NCI-H446 treated with DMSO at 0.1 percent for 48 hours (cell line): ENCODE data around the gene ANXA2.
A peak's percentile ranks its signal among the peaks of the same experiment; 100 is the strongest.

ENCODE experiments used
- DNase-seq: peaks from one replicate; lab custom pipeline; 2025; lab: John Stamatoyannopoulos, UW

The ANXA2 gene

DNA sequence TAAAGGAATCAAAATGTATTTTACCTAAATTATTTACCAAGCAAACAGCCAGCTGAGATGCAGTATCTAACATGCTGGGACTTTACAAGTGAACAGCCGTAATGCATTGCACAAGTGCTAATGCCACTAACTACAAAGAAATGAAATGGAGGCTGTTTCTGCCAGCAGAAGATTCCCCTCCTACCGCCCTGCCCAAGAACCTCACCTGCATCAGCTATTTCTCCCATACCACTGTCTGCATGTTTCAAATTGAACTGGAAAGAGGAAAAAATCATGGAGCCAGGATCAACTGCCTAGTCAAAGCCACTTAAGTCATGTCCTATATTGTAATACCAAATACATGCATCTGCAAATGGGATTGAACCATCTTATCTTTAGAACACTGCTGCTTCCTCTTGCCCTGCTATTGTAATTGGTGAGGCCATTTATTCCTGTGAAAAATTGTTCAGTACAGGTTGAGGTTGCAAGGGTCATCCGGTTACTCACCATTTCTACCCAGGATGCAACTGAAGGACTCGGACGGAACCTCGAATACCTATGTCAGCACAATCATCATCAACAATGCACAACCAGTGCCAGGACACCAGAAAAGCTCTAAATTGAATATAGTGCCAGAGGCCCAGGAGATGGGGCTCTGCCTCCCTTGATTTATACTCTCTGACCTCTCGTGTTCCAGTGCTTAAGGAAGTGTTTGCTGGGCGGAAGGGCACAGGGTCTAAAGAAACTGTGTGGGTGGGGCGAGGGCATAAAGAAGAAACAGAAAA, 27.5 kb downstream of the ANXA2 start:
- DNase-seq, result no peak

DNA sequence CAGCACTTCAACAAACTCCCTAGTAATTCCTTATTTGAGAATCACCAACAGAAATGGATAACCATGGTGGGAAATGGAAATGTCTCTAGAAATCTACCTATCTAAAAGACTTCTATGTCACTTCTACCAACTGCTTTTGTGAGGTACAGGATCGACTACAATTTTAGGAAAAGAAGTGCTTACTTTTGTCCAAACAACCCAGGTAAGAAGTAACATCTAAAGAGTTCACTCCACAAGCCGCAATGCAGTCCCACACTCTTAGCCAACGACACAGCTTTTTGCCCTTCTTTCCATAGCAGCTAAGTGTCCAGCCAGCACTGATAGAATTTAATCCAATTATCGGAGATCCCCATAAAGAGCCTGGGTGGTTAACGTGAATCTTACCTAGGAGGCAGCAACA, 28.1 kb downstream of the ANXA2 start:
- no peak for DNase-seq

GRCh38 chr15:60364612-60364924, 33.2 kb downstream of the ANXA2 start:
- no peak for DNase-seq

- no peak for DNase-seq
Measured at GRCh38 chr15:60363903-60364611, 33.7 kb downstream of the ANXA2 start.

DNA sequence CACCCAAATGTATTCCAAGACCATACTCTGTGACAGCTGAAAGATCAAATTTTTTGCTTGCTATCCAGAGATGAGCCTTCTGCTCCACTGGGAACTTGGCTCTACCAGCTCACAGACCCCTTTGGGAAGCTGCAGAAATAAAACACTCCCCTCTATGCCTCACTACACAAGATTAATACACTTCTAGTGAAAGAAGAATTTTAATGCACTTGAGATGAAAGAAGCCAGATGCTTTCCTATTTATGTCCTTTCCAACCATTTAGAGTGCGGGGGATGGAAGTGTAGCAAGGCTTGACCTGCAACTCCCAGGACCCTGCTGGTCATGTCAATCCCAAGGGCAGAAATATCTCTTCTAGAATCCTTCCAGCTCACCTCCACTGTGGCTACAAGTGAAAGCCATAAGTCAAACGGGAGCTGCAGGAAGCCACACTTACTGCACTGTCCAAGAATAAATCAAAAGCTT, 34.7 kb downstream of the ANXA2 start:
- DNase-seq, result peak; percentile 93

GRCh38 chr15:60362321-60363086, 35.3 kb downstream of the ANXA2 start:
- DNase-seq, result no peak

DNA sequence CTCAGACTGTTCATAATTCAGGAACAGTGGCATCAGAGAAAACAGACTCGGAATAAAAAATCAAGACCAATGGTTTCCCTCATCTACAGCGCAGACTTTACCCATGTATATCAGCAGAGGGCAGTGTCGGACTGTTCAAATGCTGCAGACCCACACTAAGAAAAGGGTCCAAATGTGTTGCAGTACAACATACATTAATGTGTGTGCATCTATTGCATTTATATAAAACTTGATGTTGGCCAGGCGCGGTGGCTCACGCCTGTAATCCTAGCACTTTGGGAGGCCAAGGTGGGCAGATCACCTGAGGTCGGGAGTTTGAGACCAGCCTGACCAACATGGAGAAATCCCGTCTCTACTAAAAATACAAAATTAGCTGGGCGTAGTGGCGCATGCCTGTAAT, 38.0 kb downstream of the ANXA2 start:
- peak; percentile 19 for DNase-seq

DNA sequence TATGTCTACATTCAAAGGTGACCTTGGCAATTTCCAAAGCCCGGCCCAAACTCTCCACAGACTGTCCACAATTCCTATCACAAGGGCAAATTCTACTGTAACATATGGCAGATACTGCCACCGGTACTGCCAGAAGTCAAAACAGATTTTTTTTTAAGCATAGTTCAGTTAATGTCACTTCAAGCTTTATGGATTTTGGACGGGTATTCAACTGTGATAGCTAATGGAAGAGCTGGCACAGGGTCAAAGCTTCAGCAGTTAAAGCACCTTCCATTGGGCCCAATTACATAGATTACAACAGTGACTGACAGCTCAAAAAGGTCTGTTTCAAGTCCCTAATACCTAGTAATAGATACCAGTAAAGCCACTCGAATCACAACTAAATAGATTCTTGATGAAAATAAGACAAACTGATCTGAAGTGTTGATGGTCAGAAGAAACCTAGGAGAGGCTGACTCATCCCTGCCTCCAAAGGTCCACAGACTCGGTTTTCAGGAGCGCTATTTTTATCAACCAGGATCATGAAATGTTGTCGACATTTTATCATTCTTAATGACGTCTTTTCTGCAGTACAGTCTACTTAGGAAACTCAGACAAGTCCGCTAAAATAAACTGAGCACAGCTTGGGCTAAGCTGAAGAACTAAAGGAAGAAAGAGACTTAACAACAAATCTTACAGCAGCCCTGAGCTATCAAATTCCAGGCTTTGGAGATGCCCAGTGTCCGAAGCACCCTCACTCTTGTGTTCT, 38.7 kb downstream of the ANXA2 start:
- DNase-seq, result peak; percentile 81

DNA sequence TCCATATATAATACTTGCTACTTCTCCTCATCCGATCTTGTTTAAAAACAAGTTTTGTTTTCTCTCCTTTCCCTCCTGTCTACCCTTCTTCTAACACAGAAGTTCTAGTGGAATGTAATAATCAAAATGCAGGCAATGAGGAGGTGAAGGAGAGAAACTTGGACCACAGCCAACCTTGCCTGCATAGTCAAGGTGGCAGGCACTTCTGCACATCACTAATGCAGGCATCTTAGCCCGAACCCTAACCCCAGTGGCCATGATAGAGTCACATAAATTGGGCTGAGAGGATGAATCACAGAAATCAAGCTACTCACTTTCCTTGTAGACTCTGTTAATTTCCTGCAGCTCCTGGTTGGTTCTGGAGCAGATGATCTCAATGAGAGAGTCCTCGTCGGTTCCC, 41.0 kb downstream of the ANXA2 start:
- DNase-seq, result no peak

DNA sequence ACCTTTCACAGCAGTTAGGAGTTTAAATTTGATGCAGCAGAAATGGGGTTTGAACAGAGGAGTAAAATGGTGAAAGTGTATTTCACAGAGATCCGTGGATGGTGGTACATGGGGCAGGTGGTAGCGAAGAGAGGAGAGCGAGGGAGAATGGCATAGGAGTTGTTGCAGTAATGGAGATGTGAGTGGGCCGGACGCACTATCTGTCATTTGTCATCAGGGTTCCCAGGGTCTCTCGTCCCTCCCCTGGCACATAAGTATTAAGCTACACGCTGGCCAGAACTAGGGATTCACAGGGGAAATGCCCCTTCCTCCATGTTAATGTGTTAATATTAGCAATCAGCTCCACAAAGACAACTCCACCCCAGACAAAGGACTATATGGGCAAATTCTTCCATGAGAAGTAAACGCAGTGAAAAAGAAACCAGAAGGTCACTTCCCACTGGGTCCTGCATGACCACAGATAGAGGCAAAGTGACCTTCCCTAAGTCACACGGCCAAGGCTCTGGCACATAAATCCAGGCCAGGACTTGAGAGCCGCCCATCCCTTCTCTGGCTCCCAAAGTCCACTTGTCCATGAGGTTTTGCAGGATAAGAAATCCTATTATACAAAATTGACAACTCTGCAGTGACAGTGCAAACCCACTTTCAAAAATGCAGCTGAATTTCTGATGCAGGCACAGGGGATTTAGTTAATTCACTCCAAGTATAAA, 42.5 kb downstream of the ANXA2 start:
- no peak for DNase-seq

DNA sequence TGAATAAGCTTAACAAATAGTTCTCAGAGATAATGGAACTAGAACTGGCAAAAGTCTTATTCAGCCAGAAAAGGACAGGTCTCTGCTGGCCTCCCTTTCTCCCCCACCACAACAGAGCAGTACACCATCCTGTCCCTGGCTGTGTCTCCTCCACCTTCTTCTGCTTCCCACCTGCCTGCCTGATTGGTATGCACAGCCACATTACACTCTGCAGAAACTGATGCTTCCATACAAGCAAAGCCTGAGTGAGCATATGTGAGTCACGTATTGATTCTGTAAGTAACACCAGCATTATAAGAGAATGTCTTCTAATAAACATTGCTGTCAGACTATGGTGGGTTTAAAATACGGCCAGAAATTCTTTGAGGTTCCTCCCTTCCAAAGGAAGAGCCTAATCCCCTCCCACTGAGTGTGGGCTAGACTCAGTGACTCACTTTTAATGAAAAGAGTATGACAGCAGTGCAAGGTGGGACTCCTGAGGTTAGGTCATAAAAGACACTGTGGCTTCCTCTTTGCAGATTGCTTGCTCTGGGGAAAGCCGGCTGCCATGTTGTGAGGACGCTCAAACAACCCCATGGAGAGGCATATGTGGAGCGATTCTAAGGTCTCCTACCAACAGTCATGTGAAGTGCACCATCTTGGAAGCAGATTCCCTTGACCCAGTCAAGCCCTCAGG, 44.4 kb downstream of the ANXA2 start:
- no peak for DNase-seq

GRCh38 chr15:60352525-60352924, 45.3 kb downstream of the ANXA2 start:
- DNase-seq, result no peak

DNA sequence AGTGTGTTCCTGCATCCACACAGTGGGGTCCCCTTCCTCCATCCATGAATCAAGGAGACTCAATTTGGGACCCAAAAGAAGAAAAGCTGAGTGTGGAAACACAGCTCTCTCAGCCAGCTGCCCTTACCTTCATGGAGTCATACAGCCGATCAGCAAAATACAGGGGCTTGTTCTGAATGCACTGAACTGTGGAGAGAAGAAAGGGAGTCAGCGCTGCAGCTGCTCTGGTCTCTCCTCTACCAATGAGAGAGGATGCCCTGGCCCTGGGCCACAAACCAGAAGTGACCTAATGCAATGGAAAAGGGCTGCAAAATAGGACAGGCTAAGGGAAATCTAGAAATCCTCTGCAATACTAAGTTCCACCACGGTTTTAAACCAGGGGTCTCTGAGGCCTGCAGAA, 46.7 kb downstream of the ANXA2 start:
- no peak for DNase-seq

- DNase-seq, result no peak
Measured at GRCh38 chr15:60350108-60350507, 47.7 kb downstream of the ANXA2 start.

GRCh38 chr15:60349589-60349988, 48.2 kb downstream of the ANXA2 start:
- no peak for DNase-seq

DNA sequence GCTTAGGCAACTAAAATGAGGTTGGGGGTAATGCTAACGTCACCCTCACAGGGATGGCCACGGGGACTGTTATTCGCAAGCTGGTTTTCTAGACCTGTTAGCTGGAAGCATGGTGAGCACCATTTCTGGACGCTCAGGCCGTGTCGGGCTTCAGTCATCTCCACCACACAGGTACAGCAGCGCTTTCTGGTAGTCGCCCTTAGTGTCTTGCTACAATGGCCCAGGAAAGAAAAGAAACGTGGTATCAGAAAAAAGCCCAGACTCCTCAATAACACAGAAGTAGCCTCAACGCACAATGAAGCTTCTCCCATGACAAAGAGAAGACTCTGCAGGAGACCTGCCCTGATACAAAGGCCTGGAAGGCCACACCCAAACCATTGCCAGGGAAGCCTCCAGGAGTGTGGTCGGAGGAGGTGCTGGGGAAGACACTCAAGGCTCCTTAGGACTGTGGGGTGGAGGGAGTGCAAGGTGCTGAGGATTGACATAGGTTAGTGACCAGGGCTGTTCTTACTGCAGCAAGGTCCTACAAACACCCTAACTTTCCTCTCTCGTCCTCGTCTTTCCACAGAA, 50.2 kb downstream of the ANXA2 start:
- no peak for DNase-seq

- no peak for DNase-seq
Measured at GRCh38 chr15:60346653-60347052, 51.1 kb downstream of the ANXA2 start.

DNA sequence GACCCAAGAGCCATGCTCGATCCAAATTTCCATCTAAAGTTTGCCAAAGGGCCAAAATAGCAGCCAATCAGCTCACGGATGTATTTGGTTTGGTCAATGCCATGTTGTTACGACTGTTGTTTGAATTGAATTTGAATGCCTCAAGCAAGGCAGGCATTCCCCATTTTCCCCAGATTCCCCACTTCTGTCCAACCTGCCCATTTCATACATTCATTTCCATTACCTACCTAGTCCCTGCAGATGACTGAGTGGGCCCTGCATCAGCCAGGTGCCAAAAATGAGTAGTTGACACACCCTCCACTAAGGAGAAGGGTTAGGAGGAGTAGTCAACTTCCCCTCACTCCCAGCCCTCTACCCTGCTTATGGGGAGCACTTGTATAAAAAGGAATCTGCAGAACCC, 51.7 kb downstream of the ANXA2 start:
- DNase-seq, result no peak

- DNase-seq, result no peak
Measured at GRCh38 chr15:60345598-60345997, 52.2 kb downstream of the ANXA2 start.

DNA sequence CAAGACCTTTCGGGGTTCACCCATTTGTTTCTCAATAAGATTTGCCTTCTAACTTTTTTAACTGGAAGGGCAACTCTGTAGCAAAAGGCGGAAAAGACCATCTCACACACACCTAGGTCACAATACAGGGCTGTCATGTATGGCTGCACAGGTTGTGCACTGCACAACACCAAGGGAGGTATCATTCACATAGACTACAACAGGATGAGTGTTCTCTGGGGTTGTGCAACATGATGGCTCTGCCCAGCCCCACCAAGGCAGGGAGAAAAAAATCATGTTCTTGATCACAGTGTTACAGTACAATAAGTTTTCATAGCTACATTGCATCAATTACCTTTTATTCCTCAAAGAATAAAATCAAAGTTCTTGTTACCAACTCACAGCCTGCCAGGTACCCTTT, 52.8 kb downstream of the ANXA2 start:
- DNase-seq, result no peak

DNA sequence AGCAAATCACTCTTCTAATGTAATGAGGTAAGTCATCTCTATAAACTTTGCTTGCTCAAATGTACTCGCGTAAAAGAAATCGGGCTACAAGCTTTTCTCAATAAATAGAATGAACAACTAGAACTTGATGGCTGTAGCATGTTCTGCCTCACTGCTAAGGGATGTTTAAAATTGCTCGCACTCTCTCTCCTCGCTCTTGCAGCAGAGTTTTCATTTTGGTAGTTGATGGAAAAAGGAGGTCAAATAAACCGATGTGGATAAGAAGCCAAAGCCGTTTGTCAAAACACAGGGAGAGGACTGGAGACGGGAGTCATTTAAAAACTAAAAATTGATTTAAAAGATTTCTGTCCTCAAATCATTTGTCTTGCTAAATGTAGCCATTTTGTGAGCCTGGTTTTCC, 53.3 kb downstream of the ANXA2 start:
- no peak for DNase-seq
